GM21515 (cell line): ENCODE data around the gene SMOC2.
"Not testable (repeated sequence)": the region's sequence is repeated elsewhere in the genome, so short reads cannot be mapped to it uniquely, and the experiment has no call there.

Source experiments
- ATAC-seq: cut with Tn5 transposase; IDR thresholded peaks from one replicate; pipeline ENCODE4 v1.9.1; 2021; ENCODE audit not compliant: unreplicated experiment

SMOC2 gene

GRCh38 chr6:168598251-168599117, 157.5 kb downstream of the SMOC2 start:
- ATAC-seq, result no peak

- ATAC-seq, result no peak
Measured at GRCh38 chr6:168599118-168599494, 158.1 kb downstream of the SMOC2 start.

GRCh38 chr6:168599769-168600330, 158.9 kb downstream of the SMOC2 start:
- no peak for ATAC-seq

GRCh38 chr6:168600381-168600780, 159.4 kb downstream of the SMOC2 start:
- ATAC-seq, result no peak

GRCh38 chr6:168601111-168601510, 160.1 kb downstream of the SMOC2 start:
- no peak for ATAC-seq

- no peak for ATAC-seq
Measured at GRCh38 chr6:168601546-168601945, 160.6 kb downstream of the SMOC2 start.

GRCh38 chr6:168602576-168602975, 161.6 kb downstream of the SMOC2 start:
- no peak for ATAC-seq

- no peak for ATAC-seq
Measured at GRCh38 chr6:168603234-168603633, 162.2 kb downstream of the SMOC2 start.

GRCh38 chr6:168605964-168606363, 165.0 kb downstream of the SMOC2 start:
- ATAC-seq, result no peak

- no peak for ATAC-seq
Measured at GRCh38 chr6:168606722-168607121, 165.7 kb downstream of the SMOC2 start.

GRCh38 chr6:168607272-168608112, 166.5 kb downstream of the SMOC2 start:
- ATAC-seq, result no peak

GRCh38 chr6:168608113-168608400, 167.1 kb downstream of the SMOC2 start:
- ATAC-seq, result no peak

- ATAC-seq, result no peak
Measured at GRCh38 chr6:168609026-168609685, 168.2 kb downstream of the SMOC2 start.

GRCh38 chr6:168609914-168610490, 169.0 kb downstream of the SMOC2 start:
- ATAC-seq, result no peak

- ATAC-seq, result not testable (repeated sequence)
Measured at GRCh38 chr6:168610966-168611365, 170.0 kb downstream of the SMOC2 start.

- ATAC-seq, result no peak
Measured at GRCh38 chr6:168611691-168612090, 170.7 kb downstream of the SMOC2 start.

- no peak for ATAC-seq
Measured at GRCh38 chr6:168612586-168612985, 171.6 kb downstream of the SMOC2 start.

- ATAC-seq, result no peak
Measured at GRCh38 chr6:168615837-168616236, 174.9 kb downstream of the SMOC2 start.

GRCh38 chr6:168616816-168617765, 176.1 kb downstream of the SMOC2 start:
- no peak for ATAC-seq
